ENCODE data around the gene STX11.

The STX11 gene

DNA sequence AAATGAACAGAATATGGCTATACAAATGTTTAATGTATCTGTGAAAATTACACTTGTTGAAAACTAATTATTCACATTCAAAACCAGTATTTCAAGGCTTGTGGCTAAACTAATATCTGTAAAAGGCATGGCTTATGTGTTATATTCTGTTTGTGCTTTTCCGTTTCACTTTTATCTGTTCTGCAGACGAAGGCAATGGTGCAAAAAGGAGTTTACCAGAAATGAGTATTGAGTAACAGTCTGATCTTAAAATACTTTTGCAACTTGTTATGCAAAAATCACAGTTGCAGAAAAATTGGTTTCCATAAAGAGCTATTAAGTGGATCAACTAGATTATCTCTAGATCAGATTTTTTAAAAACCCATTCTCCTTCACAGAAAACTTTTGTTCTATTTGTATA, 9.4 kb upstream of the STX11 start:
- no peak for DNase-seq (ENCODE audit: low read depth, low spot score)
- WGBS (ENCODE audit: insufficient coverage, insufficient read length), result no CpG with 5 or more reads among the region's 2 CpGs
- H3K36me3 ChIP-seq (ENCODE audit: control insufficient read depth, insufficient read depth, low read length), result no peaks in the 10 kb centered on the region
- no peak overlapping the region for H3K27ac ChIP-seq (ENCODE audit: low read length)
- H3K27me3 ChIP-seq (ENCODE audit: control insufficient read depth, insufficient read depth, low read length), result no peaks in the 10 kb centered on the region
- no peak overlapping the region for H3K4me3 ChIP-seq (ENCODE audit: low read length)
- H3K9me3 ChIP-seq (ENCODE audit: control insufficient read depth, insufficient read depth, low read length), result no peaks in the 10 kb centered on the region
- H3K4me1 ChIP-seq (ENCODE audit: control insufficient read depth, insufficient read depth, low read length), result no peaks in the 10 kb centered on the region

DNA sequence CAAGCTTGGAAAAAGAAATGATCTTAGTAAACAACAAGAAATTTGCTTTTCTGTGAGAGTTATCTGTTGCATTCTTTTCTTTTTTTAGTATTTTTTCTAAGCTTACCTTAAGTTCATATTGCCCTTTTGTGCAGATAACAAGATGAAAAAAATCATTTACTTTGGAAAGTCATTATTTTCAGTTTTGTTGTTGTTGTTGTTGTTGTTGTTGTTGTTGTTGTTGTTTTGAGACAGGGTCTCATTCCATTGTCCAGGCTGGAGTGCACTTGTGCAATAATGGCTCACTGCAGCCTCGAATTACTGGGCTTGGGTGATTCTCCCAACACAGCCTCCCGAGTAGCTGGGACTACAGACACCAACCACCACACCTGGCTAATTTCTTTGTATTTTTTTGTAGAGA, 8.8 kb upstream of the STX11 start:
- no peak overlapping the region for H3K4me3 ChIP-seq (ENCODE audit: low read length)
- no peaks in the 10 kb centered on the region for H3K4me1 ChIP-seq (ENCODE audit: control insufficient read depth, insufficient read depth, low read length)
- WGBS (ENCODE audit: insufficient coverage, insufficient read length), result no CpG with 5 or more reads among the region's 2 CpGs
- H3K27ac ChIP-seq (ENCODE audit: low read length), result no peak overlapping the region
- no peaks in the 10 kb centered on the region for H3K27me3 ChIP-seq (ENCODE audit: control insufficient read depth, insufficient read depth, low read length)
- no peaks in the 10 kb centered on the region for H3K36me3 ChIP-seq (ENCODE audit: control insufficient read depth, insufficient read depth, low read length)
- no peaks in the 10 kb centered on the region for H3K9me3 ChIP-seq (ENCODE audit: control insufficient read depth, insufficient read depth, low read length)
- no peak for DNase-seq (ENCODE audit: low read depth, low spot score)

DNA sequence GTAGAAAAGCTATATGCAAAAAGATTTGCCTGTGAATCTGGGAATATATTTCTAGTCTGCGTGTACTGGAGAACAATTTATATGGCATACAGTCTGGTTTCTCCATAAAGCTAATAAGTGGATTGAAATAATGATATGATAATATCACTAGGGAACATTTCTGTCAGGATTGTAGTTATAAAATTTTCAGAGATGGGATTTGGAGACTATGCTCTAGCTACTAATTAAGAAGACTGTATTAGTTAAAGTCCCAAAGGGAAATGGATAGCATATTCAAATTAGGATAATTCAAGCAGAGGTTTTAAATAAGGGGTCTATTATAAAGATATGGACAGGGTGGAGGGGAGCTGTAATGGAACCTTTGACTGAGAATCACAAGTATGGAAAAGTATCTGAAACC, 7.2 kb upstream of the STX11 start:
- no peak for DNase-seq (ENCODE audit: low read depth, low spot score)
- Histone ChIP-seq H3K27ac (ENCODE audit: low read length) (no peak overlapping the region), H3K27me3 (ENCODE audit: control insufficient read depth, insufficient read depth, low read length) (no peaks in the 10 kb centered on the region; the same call in 1 of the 2 replicates), H3K4me1 (ENCODE audit: control insufficient read depth, insufficient read depth, low read length) (no peaks in the 10 kb centered on the region), H3K36me3 (ENCODE audit: control insufficient read depth, insufficient read depth, low read length) (no peaks in the 10 kb centered on the region), H3K4me3 (ENCODE audit: low read length) (no peak overlapping the region), H3K9me3 (ENCODE audit: control insufficient read depth, insufficient read depth, low read length) (no peaks in the 10 kb centered on the region)
- WGBS (ENCODE audit: insufficient coverage, insufficient read length), result no CpG with 5 or more reads among the region's 1 CpG

DNA sequence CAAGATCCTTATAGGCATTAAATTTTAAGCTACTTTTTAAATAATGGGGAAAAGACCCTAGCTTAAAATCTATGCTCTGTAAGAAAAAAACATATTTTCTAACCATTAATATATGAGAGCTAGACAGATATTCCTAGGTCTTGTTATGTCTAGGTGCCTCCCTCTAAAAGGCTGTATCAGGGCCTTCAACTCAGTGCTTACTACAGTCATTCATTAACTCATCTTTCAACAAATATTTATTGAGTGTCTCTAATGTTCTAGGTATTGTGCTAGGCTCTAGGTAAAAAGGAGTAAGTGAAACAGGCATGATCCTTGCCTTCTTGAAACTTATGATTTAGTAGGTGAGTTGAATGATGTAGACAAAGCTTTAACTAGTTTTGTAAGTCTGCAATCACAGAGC, 6.4 kb upstream of the STX11 start:
- H3K4me3 ChIP-seq (ENCODE audit: low read length), result no peak overlapping the region
- no peaks in the 10 kb centered on the region; the same call in 1 of the 2 replicates for H3K27me3 ChIP-seq (ENCODE audit: control insufficient read depth, insufficient read depth, low read length)
- H3K36me3 ChIP-seq (ENCODE audit: control insufficient read depth, insufficient read depth, low read length), result no peaks in the 10 kb centered on the region
- no peak for DNase-seq (ENCODE audit: low read depth, low spot score)
- no peaks in the 10 kb centered on the region for H3K9me3 ChIP-seq (ENCODE audit: control insufficient read depth, insufficient read depth, low read length)
- H3K27ac ChIP-seq (ENCODE audit: low read length), result no peak overlapping the region
- H3K4me1 ChIP-seq (ENCODE audit: control insufficient read depth, insufficient read depth, low read length), result no peaks in the 10 kb centered on the region

DNA sequence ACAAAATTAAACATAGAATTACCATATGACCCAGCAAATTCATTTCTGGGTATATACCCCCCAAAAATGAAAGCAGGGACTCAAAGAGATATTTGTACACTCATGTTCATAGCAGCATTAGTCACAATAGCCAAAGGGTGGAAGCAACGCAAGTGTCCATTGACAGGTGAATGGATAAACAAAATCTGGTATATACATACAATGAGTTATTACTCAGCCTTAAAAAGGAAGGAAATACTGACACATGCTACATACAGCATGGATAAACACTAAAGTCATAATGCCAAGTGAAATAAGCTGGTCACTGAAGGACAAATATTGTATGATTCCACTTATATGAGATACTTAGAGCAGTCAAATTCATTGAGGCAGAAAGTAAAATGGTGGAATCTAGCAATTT, 5.3 kb upstream of the STX11 start:
- no peak overlapping the region for H3K27ac ChIP-seq (ENCODE audit: low read length)
- no CpG with 5 or more reads among the region's 1 CpG for WGBS (ENCODE audit: insufficient coverage, insufficient read length)
- no peaks in the 10 kb centered on the region for H3K4me1 ChIP-seq (ENCODE audit: control insufficient read depth, insufficient read depth, low read length)

DNA sequence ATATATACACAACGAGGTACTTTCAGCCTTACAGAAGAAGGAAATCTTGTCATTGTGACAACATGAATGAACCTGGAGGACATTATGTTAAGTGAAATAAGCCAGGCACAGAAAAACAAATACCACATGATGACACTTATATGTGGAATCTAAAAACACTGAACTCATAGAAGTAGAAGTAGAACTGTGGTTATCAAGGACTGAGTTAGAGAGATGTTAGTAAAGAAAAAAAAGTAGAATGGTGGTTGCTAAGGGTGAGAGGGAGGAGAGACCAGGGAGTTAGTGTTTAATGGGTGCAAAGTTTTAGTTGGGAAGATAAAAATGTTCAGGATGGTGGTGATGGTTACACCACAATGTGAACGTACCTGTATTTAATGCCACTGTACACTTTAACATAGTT, 4.8 kb upstream of the STX11 start:
- WGBS (ENCODE audit: insufficient coverage, insufficient read length), result no CpG with 5 or more reads among the region's 2 CpGs
- no peaks in the 10 kb centered on the region for H3K9me3 ChIP-seq (ENCODE audit: control insufficient read depth, insufficient read depth, low read length)
- H3K27ac ChIP-seq (ENCODE audit: low read length), result no peak overlapping the region
- H3K27me3 ChIP-seq (ENCODE audit: control insufficient read depth, insufficient read depth, low read length), result peaks cover 7% of the 10 kb centered on the region; the same call in 1 of the 2 replicates
- no peaks in the 10 kb centered on the region for H3K4me1 ChIP-seq (ENCODE audit: control insufficient read depth, insufficient read depth, low read length)
- no peak overlapping the region for H3K4me3 ChIP-seq (ENCODE audit: low read length)
- no peak for DNase-seq (ENCODE audit: low read depth, low spot score)
- H3K36me3 ChIP-seq (ENCODE audit: control insufficient read depth, insufficient read depth, low read length), result no peaks in the 10 kb centered on the region

More for the DNA sequence above, 5.3 kb upstream of the STX11 start:
- Histone ChIP-seq H3K27me3 (ENCODE audit: control insufficient read depth, insufficient read depth, low read length) (peaks cover 7% of the 10 kb centered on the region; the same call in 1 of the 2 replicates), H3K9me3 (ENCODE audit: control insufficient read depth, insufficient read depth, low read length) (no peaks in the 10 kb centered on the region), H3K4me3 (ENCODE audit: low read length) (no peak overlapping the region), H3K36me3 (ENCODE audit: control insufficient read depth, insufficient read depth, low read length) (no peaks in the 10 kb centered on the region)
- DNase-seq (ENCODE audit: low read depth, low spot score), result no peak

DNA sequence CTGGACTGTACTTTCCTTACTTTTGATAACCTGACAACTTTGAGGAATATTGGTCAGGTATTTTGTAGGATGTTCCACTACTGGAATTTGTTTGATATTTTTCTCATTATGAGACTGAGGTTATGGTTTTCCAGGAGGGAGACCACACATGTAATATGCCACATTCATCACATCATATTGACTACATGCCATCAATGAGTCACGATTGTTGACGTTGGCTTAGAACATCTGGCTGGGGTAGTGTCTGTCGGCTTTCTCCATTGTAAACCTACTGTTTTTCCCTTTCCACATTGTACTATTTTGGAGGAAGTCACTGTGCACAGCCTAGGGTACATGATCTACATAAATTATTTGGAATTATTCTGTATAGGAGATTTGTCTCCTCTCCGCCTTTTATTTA, 1.4 kb upstream of the STX11 start:
- H3K27ac ChIP-seq (ENCODE audit: low read length), result no peak overlapping the region
- no peaks in the 10 kb centered on the region for H3K9me3 ChIP-seq (ENCODE audit: control insufficient read depth, insufficient read depth, low read length)
- H3K4me1 ChIP-seq (ENCODE audit: control insufficient read depth, insufficient read depth, low read length), result peaks cover 3% of the 10 kb centered on the region; the same call in 1 of the 2 replicates
- no peak overlapping the region for H3K4me3 ChIP-seq (ENCODE audit: low read length)
- no peak for DNase-seq (ENCODE audit: low read depth, low spot score)
- WGBS (ENCODE audit: insufficient coverage, insufficient read length), result no CpG with 5 or more reads among the region's 4 CpGs
- no peaks in the 10 kb centered on the region for H3K36me3 ChIP-seq (ENCODE audit: control insufficient read depth, insufficient read depth, low read length)
- H3K27me3 ChIP-seq (ENCODE audit: control insufficient read depth, insufficient read depth, low read length), result peaks cover 13% of the 10 kb centered on the region; the same call in 1 of the 2 replicates

DNA sequence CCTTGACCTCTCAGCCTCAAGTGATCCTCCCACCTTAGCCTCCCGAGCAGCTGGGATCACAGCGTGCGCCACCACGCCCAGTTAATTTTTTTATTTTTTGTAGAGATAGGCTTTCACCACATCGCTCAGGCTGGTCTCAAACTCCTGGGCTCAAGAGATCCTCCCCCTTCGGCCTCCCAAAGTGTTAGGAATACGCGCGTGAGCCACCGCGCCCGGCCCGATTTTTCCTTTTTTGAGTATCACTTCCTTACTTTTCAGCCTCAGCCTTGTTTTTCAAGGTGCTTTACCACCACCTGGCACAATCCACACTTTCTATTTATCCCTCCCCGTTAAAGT, 791 bp upstream of the STX11 start:
- Histone ChIP-seq H3K36me3 (ENCODE audit: control insufficient read depth, insufficient read depth, low read length) (no peaks in the 10 kb centered on the region), H3K9me3 (ENCODE audit: control insufficient read depth, insufficient read depth, low read length) (no peaks in the 10 kb centered on the region), H3K27ac (ENCODE audit: low read length) (no peak overlapping the region), H3K4me1 (ENCODE audit: control insufficient read depth, insufficient read depth, low read length) (peaks cover 3% of the 10 kb centered on the region; the same call in 1 of the 2 replicates), H3K27me3 (ENCODE audit: control insufficient read depth, insufficient read depth, low read length) (peaks cover 13% of the 10 kb centered on the region; the same call in 1 of the 2 replicates), H3K4me3 (ENCODE audit: low read length) (peak overlapping the region; percentile 89; the same call in 1 of the 2 replicates)
- no peak for DNase-seq (ENCODE audit: low read depth, low spot score)
- no CpG with 5 or more reads among the region's 14 CpGs for WGBS (ENCODE audit: insufficient coverage, insufficient read length)

DNA sequence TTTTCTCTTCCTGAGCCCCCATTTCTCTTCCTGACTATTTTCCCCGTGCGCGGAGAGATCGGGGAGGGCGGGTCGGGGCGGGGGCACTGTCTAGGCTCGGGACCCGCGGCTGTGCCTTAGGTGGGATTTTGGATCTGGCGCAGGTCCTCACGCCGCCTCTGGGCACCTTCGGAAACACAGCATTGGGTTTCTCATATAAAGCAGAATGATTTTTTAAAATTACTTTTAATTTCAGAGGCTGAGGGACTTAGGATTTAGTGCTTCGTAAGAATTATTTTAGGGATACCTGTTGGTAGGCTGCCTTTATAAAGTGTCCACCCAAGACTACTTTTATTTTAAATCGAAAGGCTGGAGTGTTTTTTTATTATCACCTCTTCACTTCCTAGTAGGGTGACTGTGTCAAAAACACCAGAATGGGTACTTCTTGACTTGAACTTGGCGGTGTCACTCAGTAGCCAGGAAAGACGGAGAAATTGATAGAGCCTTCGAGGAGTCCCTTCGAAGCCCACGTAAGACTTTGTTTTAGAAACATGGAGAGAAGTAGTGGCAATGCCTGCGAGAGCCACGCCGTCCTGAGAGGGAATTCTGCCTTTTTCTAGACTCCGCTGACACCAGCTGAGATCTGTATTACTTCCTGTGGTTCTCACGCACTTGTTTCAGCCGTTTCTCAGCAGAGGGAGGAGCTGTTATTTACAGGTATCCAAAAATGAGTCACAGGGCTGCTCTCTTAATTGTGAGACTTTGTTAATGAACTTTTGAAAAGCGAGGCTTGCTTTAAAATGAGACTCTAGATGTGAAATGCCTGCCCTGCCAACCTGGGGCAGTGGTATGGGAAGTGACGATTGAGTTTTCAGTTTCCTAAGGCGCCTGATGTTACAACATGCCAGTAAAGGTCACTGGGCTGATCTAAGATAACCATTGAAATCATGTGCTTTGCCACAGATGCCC, 667 bp downstream of the STX11 start:
- peak overlapping the region; percentile 89 for H3K4me3 ChIP-seq (ENCODE audit: low read length)
- no peak overlapping the region for H3K27ac ChIP-seq (ENCODE audit: low read length)
- no peak for DNase-seq (ENCODE audit: low read depth, low spot score)

DNA sequence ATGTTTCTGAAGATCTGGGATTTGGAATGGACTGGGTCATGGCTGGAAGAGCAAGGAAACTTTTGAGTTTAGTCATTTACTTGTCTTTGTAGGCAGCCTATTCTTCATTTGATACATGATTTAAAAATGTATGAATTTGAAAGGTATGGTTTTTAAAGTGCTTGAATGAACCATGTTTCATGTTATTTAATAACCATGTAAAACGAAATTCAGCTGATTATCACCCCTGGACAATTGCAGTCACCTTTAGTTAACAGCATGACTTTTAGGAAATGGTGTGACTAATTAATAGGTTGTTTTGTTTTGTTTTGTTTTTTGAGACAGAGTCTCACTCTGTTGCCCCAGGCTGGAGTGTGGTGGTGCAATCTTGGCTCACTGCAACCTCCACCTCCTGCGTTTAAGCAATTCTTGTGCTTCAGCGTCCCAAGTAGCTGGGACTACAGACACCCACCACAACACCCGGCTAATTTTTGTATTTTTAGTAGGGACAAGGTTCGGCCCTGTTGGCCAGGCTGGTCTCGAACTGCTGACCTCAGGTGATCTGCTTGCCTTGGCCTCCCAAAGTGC, 2.1 kb downstream of the STX11 start:
- Histone ChIP-seq H3K27me3 (ENCODE audit: control insufficient read depth, insufficient read depth, low read length) (peaks cover 13% of the 10 kb centered on the region; the same call in 1 of the 2 replicates), H3K27ac (ENCODE audit: low read length) (no peak overlapping the region), H3K4me1 (ENCODE audit: control insufficient read depth, insufficient read depth, low read length) (peaks cover 3% of the 10 kb centered on the region; the same call in 1 of the 2 replicates), H3K9me3 (ENCODE audit: control insufficient read depth, insufficient read depth, low read length) (no peaks in the 10 kb centered on the region), H3K4me3 (ENCODE audit: low read length) (no peak overlapping the region), H3K36me3 (ENCODE audit: control insufficient read depth, insufficient read depth, low read length) (no peaks in the 10 kb centered on the region)
- no peak for DNase-seq (ENCODE audit: low read depth, low spot score)
- 100% methylated on average over 1 of the region's 6 CpGs for WGBS (ENCODE audit: insufficient coverage, insufficient read length)

More for the DNA sequence above, 667 bp downstream of the STX11 start:
- peaks cover 3% of the 10 kb centered on the region; the same call in 1 of the 2 replicates for H3K4me1 ChIP-seq (ENCODE audit: control insufficient read depth, insufficient read depth, low read length)
- H3K36me3 ChIP-seq (ENCODE audit: control insufficient read depth, insufficient read depth, low read length), result no peaks in the 10 kb centered on the region
- no CpG with 5 or more reads among the region's 30 CpGs for WGBS (ENCODE audit: insufficient coverage, insufficient read length)
- H3K27me3 ChIP-seq (ENCODE audit: control insufficient read depth, insufficient read depth, low read length), result peaks cover 13% of the 10 kb centered on the region; the same call in 1 of the 2 replicates
- H3K9me3 ChIP-seq (ENCODE audit: control insufficient read depth, insufficient read depth, low read length), result no peaks in the 10 kb centered on the region
